Right ventricle myocardium inferior (tissue), 1 donor: ENCODE results near the gene PC. TPM values are rescaled to one million over a fixed set of nuclear protein-coding genes. Genes with fewer than 3 reads are reported as not detected.

Source experiments
- ATAC-seq: fragments of 200-7000 bp; cut with Tn5 transposase; one replicate; pipeline ENCODE4 v1.9.1; 2020; ENCODE audit warnings: mild to moderate bottlenecking, moderate library complexity
- DNase-seq: peaks from one replicate; pipeline ENCODE4 v3.0.0; 2021; ENCODE audit errors: missing footprints
- intact Hi-C: fragments of 100-400 bp; cut with DNase I; formaldehyde crosslinking; loops from one replicate; pipeline ENCODE4 v1.11.0; 2022
- total RNA-seq: library from RNA; stranded (reverse); fragmentation: NEBNext Ultra II Directional; extraction: Animal tissue kit (Norgen Biotek cat#: 25700); gene quantifications from one replicate; pipeline ENCODE4 v1.2.1, GENCODE V29; 2021
- donor health status: DM: no; HTN: yes; CAD: no; lungs with severe emphysema.

Gene PC
- total RNA-seq, 1 donor from 2014 or later, result 7.5 TPM

DNA sequence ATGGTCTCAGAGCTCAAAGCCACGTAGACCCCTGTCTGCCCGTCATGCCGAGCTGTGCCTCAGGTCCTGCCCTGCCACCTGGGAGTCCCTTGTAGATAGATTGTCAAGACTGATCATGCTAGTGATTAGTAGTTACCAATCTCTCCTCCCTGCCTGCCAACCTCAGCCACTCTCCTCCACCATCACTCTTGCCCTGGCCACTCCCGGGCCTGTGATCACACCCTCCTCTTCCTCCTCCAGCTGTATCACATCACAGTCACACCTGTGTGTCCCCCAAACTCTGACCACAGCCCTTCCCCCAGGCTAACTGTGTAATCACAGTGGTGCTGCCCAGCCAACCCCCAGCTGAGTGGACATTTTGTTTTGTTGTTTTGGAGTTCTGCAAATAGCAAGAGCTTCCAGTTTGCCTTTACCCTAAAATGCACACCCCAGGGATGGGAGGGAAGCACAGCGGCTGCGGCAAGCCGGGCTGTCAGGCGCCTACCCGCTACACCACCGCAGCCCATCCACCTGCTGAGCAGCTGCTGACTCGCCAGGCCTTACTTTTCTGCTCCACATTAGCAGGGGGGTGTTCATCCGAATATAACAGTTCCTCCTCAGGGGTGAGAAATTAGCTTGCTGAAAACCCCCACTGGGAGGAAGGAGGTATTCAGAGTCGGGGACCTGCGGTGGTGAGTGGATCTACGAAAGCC is 55.6 kb downstream of the PC start:
- no peak for ATAC-seq
- no peak for DNase-seq
- intact Hi-C loops, result no loop called here

DNA sequence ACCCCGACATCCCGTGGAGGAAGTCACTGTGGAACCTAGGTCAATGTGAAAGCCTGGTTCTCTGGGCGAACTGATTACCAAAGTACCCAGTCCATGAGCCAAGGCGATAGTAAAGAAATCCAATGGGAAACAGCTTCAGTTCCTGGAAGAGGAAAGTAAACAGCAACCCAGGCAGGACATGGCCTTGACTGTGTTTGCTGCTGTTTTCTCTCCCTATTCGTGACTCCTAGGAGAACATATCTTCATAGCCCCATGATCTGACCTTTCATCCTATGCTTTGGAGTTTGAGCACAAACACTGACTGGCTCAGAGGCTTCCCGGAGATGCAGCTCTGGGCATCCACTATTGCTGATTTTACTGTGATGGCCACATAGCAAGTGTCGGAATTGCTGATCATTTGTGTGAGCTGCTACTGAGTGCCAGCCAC is 56.2 kb downstream of the PC start:
- ATAC-seq (no peak), DNase-seq (no peak)
- intact Hi-C loops, result no loop called here

DNA sequence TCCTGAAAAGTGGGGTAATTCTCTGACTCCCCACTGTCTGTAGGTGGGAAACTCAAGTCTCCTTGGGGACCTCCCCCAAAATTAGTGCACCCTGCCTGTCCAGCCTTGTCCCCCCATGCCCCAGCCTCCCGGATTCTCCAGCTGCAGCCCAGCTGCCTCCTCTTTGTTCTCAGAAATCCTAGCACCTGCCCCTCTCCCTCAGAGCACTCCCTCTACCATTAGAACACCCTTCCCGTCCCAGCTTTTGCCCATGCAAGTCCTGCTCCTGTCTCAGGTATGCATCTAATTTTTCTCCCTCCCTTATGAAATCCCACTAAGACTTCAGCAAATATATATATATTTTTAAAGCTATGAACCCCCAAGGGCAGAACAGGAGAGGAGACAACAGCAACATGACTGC is 64.0 kb downstream of the PC start:
- DNase-seq (no peak), ATAC-seq (no peak)
- intact Hi-C loops, result no loop called here

DNA sequence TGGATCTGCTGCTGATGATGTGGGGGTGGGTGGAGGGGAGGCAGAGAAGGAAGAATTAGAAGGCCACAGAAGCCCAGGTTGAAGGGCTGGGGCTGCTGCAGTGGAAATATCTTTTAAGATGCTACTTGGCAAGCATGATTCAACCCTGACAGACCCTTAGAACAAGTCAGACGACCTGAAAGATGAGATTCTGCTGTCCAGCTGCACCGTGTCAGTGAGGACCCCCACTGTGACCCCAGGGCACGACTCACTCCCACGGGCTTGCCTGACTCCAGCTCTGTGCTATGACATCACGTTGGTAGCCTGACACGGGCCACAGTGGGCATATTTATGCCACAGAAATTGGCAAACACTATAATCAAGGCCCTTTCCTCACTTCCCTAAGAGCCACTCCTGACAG is 65.3 kb downstream of the PC start:
- no peak for DNase-seq
- intact Hi-C loops, result no loop called here
- ATAC-seq, result no peak

DNA sequence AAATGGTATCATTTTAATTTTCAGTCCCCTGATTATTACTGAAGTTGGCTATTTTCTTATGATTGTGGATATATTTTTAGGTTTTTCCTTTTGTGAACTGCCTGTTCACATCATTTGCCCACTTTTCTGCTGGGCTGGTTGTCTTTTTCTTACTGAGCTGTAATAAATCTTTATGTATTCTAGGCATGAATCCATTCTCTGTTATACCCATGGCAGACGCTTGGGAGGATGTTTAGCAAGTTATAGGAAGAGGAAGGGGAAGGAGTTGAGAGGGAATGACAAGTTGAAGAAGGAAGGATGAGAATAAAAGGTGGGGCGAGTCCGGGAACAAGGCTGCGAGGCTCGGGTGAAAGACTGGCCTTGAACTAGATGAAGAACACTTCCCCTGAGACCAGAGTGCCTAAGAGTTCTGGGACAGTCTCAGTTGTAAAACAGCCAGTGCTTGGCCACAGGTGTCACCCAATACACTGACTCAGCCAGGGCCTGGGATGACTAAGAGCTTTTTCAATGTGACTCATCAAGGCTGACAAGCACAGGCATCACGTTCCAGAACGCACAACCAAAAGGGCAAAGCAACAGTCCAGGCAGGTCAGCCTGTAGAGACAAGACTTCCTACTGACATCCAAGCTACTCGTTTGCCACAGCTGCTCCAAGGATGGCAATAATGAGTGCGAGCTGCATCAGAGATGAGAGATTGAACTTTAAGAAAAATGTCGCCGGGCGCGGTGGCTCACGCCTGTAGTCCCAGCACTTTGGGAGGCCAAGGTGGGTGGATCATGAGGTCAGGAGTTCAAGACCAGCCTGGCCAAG is 66.1 kb downstream of the PC start:
- ATAC-seq (no peak), DNase-seq (no peak)
- intact Hi-C loops, result no loop called here

DNA sequence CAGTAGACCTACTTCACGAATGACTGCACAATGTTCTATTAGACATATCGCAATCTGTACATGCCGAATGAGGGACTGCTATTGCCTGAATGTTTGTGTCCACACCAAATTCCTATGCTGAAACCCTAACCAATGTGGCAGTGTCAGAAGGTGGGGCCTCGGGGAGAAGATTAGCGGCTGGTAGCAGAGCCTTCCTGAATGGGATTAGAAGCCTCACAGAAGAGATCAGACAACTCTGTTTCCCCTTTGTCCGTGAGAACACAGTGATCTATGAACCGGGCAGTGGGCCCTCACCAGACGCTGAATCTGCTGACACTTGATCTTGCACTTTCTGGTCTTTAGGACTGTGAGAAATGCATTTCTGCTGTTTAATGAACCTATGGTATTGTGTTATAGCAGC is 68.2 kb downstream of the PC start:
- ATAC-seq, result no peak
- intact Hi-C loops, result no loop called here

DNA sequence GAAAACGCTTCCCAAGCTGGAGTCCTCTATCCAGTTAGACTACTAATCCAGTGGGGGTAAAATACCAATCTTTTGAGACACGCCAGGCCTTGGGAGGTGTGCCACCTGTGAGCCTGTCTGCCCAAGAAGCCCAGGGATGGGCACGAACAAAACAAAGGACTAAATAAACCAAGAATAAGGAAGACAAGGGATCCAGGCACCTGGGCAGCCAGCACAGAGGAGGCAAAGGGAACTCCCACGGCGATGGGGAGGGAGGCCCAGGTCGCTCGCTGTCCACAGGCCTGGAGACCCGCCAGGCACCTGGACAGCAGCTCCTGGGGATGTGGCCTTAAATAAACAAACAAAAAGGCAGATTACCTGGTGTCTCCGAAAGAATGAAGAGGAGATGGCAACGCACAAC is 69.9 kb downstream of the PC start:
- no peak for DNase-seq
- no peak for ATAC-seq
- intact Hi-C loops, result no loop called here

More for the DNA sequence above, 68.2 kb downstream of the PC start:
- DNase-seq, result no peak

DNA sequence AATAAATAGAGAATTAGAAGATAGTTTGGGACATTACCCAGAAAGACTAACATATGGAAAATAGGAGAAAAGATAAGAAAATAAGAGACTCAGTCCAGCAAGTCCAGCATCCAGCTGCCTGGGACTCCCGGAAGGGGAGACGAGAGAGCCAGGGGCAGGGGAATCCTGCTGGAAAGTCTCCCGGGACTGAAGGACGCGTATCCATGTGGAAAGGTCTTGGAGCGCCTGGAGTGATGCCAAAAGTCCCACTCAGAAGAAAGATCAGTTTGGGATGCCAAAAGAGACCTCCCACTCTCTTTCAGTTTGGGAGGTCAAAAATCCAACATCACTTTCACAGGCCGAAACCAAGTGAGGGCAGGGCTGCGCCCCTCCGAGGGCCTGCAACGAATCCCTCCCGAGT is 70.7 kb downstream of the PC start:
- no peak for ATAC-seq

DNA sequence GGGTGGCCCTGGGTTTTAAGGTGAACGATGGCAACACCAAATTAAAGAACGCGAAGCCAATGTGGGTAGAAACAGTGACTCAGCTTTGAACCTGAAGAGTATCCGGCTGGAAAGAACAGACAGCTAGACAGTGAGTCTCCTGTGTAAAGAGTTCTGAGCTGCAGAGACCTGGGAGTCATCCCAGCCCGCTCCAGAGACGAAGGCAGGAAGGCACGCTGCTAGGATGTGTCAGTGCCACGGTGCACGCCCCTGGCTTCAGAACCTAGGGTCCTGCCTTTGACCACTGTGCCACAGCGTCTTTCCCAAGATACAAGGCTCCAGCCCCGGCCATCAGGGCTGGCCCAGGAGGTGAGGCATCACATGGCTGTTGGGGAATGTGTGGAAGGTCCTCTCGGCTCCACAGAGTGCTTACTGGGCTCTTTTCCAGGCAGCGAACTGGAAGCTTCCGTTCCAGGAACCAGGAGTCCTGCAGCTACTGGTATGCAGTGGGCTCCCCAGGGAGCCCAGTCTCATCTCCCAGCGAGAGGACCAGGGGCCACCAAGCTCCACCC is 71.4 kb downstream of the PC start:
- intact Hi-C loops, result no loop called here
- peak; percentile 85 for ATAC-seq
- DNase-seq, result no peak

More for the DNA sequence above, 70.7 kb downstream of the PC start:
- no peak for DNase-seq
- intact Hi-C loops, result no loop called here

DNA sequence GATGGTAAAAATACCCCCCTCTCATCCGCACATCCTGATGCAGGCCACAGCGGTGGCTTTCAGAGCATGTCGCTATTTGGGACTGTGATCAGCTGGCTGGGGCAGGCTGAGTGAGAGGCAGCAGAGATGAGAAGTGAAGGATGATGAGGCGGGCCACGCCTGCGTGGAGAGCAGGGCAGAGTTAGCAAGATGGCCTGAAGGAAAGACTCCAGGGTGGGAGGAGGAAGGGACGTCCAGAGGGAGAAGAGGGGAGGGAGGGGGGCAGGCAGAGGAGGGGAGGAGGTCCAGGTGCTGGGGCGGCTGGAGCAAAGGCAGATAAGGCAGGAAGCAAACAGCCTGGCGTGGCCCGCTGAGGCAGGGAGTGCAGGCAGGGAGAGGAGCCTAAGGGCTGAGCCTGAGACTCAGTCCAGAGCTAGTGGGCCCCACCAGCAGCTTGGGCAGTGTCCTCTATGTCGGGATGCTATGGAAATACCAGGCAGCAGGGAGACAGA is 72.2 kb downstream of the PC start:
- ATAC-seq, result no peak
- intact Hi-C loops, result no loop called here
- no peak for DNase-seq

DNA sequence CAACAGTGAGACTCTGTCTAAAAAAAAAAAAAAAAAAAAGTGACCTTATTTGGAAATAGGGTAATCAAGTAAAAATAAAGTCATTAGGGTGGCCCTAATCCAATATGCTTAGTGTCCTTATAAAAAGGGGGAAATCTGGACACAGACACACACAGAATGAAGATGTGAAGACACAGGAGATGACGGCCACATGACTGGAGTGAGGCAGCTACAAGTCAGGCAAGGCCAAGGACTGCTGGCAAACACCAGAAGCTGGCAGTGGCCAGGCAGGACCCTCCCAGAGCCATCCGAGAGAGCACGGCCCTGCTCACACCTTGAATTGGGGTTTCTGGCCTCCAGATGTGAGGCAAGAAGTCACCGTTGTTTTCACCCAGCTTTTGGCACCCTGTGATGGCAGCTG is 72.7 kb downstream of the PC start:
- intact Hi-C loops, result no loop called here
- DNase-seq (no peak), ATAC-seq (no peak)

DNA sequence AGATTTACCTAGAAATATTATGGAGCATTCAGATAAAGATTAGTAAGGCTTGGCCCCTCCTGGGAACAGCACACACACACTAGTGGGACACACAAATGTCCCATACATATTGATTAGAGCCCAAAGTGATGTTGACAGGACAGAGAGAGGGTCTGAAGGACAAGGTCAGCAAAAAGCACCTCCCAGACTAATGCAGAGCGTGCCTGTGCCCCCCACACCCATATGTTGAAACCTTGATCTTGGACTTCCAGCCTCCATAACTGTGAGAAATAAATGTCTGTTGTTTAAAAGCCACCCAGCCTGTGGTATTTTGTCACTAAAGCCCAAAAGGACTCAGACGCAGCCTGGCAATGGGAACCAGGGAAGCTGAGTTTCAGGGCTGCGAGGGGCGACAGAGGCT is 73.7 kb downstream of the PC start:
- ATAC-seq (no peak), DNase-seq (no peak)

DNA sequence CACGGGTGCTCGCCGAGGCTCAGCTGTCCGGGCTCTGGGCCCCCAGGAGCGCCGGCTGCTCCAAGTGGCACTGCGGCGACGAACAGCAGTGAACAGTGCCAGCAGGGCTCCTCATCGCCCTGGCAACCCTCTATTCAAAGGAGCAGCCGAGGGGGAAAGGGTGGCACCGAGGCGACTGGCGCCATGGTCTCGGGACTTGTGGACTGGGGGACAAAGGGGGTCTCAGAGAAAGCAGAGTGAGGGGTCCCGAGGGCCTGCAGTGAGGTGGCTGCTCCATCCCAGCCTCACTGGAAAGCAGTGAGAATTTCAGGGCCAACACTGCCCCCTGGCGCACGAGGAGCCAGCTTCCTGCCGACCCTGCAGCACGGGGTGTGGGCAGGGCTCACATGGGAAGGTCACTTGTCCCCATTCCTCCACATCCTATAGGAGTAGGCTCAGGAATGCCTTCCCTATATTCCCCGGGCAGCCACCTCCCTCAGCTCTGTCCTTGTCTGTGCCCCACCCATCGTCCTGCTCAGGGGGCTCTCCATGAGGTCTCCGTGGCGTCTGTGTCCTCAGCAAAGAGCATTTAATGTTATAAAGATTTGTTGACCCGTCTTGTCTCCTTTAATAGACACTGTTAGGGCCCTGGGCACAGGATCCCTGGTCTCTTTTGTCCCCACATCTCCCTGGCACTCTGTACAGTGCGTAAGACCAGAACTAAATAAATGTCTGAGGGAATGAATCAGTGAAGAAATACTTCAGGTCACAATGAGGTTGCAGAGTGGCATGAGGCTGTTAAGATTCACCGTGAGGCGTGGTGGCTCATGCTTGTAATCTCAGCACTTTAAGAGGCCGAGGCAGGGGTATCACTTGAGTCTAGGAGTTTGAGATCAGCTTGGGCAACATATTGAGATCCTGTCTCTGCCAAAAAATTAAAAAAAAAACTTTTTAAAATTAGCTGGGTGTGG is 74.9 kb downstream of the PC start:
- ATAC-seq (no peak), DNase-seq (no peak)

More for the DNA sequence above, 73.7 kb downstream of the PC start:
- intact Hi-C loops, result no loop called here

DNA sequence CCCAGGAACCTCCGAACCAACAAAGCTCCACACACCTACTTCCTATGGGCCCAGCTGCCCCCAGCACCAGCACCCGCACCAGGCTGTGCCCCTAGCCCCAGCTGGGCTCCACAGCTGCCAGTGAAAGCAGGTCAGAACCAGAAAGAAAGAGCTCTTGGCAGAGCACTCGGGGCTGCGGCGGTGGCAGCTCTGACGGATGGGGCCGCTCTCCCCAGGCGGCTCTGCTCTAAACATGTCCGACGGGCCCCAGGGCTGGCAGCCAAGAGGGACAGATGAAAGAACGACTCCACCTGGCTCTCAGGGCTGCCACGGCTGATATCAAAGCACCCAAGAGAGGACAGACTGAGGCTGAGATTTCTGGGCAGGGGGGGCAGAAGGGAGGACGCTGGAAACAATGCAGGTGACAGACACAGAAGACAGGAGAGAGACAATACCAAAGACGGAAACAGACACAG is 75.6 kb downstream of the PC start:
- no peak for DNase-seq
- no peak for ATAC-seq
- intact Hi-C loops, result no loop called here

More for the DNA sequence above, 74.9 kb downstream of the PC start:
- intact Hi-C loops, result no loop called here

DNA sequence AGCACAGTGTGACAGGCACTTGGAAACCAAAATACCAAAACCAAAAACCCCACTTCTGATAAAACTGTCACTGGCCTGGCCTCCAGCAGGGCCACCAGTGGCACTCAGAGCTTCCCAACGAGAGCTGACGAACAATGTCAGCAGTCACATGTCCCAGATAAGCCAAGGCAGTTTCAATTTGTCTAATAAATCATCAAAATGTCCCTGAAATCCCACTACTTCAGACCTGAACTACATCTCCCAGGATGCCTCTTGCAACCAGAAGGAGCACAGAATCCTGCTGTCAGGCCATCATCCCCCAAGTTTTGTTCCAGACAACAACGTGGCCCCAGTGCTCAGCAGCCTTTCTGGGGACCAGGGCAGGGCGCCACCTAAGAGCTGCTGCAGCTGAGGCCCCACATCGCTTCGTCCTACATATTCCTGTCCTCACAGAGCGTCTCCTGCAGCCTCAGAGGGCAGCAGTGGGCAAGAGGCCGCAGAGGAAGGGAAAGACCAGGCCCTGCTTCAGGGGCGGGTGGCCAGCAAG is 76.2 kb downstream of the PC start:
- no peak for ATAC-seq
- intact Hi-C loops, result no loop called here
- no peak for DNase-seq

DNA sequence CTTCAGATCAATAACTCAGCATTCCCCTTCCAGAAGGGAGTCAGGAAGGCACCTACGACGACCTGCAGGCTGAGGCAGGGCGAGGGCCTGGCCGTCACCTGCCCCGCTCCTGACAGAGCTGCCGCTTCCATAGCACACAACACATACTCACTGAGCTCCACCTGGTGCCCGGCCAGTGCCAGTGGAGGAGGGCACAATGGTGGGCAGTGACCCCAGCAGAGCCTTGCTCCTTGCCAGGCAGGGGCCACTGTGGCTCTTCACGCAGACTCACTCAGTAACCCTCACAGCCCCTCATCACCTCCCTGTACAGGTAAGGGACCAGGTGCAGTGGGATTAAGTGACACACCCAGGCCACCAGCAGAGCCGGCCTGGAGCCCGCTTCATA is 76.7 kb downstream of the PC start:
- intact Hi-C loops, result no loop called here
- DNase-seq, result no peak

DNA sequence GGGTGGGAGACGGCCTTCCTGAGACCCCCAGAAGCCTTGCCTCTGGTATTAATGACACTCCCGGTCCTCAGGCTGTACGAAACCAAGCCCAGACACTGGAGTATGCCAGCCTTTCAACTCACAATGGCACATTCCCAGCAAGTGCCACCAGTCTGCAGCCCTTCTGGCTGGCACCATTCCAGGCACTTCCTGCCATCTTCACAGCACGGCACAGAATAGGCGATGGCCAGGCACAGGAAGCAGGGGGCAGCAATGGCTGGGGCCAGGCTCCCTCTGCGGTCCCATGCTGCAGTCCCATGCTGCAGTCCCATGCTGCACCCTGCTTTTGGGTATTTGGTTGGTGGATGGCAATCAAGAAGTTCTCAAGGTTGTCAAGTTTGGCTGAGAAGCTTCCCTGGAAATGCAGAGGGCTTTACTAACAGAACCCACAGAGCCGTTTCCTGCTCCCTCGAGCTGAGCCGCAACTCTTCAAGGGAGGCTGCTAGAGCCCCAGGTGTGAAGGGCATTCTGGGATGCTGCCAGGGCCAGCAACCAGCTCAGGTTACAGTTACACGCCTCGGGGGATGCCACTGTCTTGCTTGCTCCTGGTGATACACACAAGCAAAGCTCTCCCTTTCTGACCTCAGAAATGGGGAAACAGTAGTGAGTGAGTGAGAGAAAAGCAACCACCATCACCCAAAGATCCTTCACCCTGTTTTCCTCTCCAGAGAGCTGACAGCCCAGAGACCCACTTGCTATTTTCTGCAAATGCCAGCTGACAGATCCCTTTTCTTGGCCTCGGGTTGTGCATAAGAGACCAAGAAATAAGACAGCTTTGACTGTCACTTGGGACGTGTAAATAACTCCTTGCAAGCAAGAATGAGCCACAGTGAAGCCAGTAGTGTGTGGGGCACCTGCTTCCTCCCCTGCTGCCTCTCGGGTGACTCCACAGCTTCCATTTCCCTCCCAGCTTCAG is 77.4 kb downstream of the PC start:
- DNase-seq, result no peak
- peak; percentile 29 for ATAC-seq
- intact Hi-C loops, result no loop called here

More for the DNA sequence above, 76.7 kb downstream of the PC start:
- no peak for ATAC-seq
